SK-N-MC (cell line): ENCODE results near the gene MMP3.

Source experiments
- EZH2 ChIP-seq: fragments of 200-600 bp; sonication (generic); IDR thresholded peaks from one replicate; pipeline ENCODE4 v1.6.1; 2017; ENCODE audit warnings: antibody characterized with exemption
- POLR2AphosphoS5 ChIP-seq: IDR thresholded peaks from 2 replicates; pipeline ENCODE4 v1.6.1; 2012; ENCODE audit warnings: mild to moderate bottlenecking, low read depth, low read length, borderline replicate concordance

- TF ChIP-seq EZH2 = no peak
- TF ChIP-seq POLR2AphosphoS5 = no peak
These were observed 42.6 kb downstream of the MMP3 start for GRCh38 chr11:102800767-102801166.
